Dedifferentiated amniotic fluid mesenchymal stem cell (primary cell): ENCODE results near the gene SOD1.
"Not testable (repeated sequence)": the region's sequence is repeated elsewhere in the genome, so short reads cannot be mapped to it uniquely, and the experiment has no call there.

ENCODE experiments used
- DNase-seq: peaks from one replicate; pipeline ENCODE4 v3.0.0-alpha.2; 2016; ENCODE audit errors: extremely low spot score

Gene SOD1

GRCh38 chr21:31659536-31660258 is at the start of gene SOD1:
Gene SOD1 (plus strand): TSS chr21:31659693. CDS start chr21:31659770, 77 bp downstream.
- peak; percentile 89 for DNase-seq

GRCh38 chr21:31611445-31611844 is 48.0 kb upstream of the SOD1 start:
- no peak for DNase-seq

- no peak for DNase-seq
Observed at GRCh38 chr21:31612894-31613785, 46.4 kb upstream of the SOD1 start.

- no peak for DNase-seq
Observed at GRCh38 chr21:31614705-31615104, 44.8 kb upstream of the SOD1 start.

- DNase-seq, result no peak
Observed at GRCh38 chr21:31616216-31616615, 43.3 kb upstream of the SOD1 start.

- DNase-seq, result no peak
Observed at GRCh38 chr21:31618696-31619430, 40.6 kb upstream of the SOD1 start.

GRCh38 chr21:31622397-31622796 is 37.1 kb upstream of the SOD1 start:
- DNase-seq, result no peak

- DNase-seq, result no peak
Observed at GRCh38 chr21:31623664-31624063, 35.8 kb upstream of the SOD1 start.

- DNase-seq, result no peak
Observed at GRCh38 chr21:31624181-31624580, 35.3 kb upstream of the SOD1 start.

GRCh38 chr21:31624961-31625491 is 34.5 kb upstream of the SOD1 start:
- no peak for DNase-seq

GRCh38 chr21:31629972-31630711 is 29.4 kb upstream of the SOD1 start:
- DNase-seq, result no peak

- not testable (repeated sequence) for DNase-seq
Observed at GRCh38 chr21:31631881-31632280, 27.6 kb upstream of the SOD1 start.

- DNase-seq, result no peak
Observed at GRCh38 chr21:31634993-31635392, 24.5 kb upstream of the SOD1 start.

GRCh38 chr21:31636874-31637273 is 22.6 kb upstream of the SOD1 start:
- DNase-seq, result no peak

- no peak for DNase-seq
Observed at GRCh38 chr21:31641416-31641922, 18.0 kb upstream of the SOD1 start.

- no peak for DNase-seq
Observed at GRCh38 chr21:31644643-31645042, 14.8 kb upstream of the SOD1 start.

- no peak for DNase-seq
Observed at GRCh38 chr21:31647650-31648049, 11.8 kb upstream of the SOD1 start.

GRCh38 chr21:31650930-31651329 is 8.6 kb upstream of the SOD1 start:
- DNase-seq, result no peak

- DNase-seq, result not testable (repeated sequence)
Observed at GRCh38 chr21:31651491-31651890, 8.0 kb upstream of the SOD1 start.

- DNase-seq, result no peak
Observed at GRCh38 chr21:31654340-31654739, 5.2 kb upstream of the SOD1 start.
